Stimulated activated CD8-positive, alpha-beta memory T cell treated with anti-CD3 and anti-CD28 coated beads, Interleukin-15, amount 100 ng/mL, for 48 hours (primary cell): ENCODE results near the gene BCKDHB.
"Not testable (repeated sequence)": the region's sequence is repeated elsewhere in the genome, so short reads cannot be mapped to it uniquely, and the experiment has no call there.

Experiments
- DNase-seq, 2 donors: peaks; one replicate each; pipeline ENCODE4 v3.0.0-alpha.2; 2020; ENCODE audit warnings: low read depth in 2 of 2

The BCKDHB gene

DNA sequence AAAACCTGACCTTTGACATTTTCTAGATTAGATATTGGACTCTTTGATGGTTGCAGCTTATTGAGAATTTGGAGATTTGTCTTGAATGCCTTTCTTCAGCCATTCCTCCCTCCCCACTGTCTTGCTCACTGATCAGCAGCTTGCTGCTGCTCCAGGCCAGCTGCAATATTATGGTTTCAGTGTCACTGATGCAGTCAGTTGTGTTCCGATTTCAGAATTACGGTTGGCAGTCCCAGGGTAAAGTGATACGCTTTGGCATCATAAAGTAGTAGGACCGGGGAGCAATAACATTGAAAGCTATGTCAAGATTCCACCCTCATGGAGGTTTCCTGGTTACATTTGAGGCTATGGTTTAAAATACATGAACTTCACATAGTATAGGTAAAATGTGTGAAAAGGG, 152.6 kb downstream of the BCKDHB start:
- DNase-seq = no peak

DNA sequence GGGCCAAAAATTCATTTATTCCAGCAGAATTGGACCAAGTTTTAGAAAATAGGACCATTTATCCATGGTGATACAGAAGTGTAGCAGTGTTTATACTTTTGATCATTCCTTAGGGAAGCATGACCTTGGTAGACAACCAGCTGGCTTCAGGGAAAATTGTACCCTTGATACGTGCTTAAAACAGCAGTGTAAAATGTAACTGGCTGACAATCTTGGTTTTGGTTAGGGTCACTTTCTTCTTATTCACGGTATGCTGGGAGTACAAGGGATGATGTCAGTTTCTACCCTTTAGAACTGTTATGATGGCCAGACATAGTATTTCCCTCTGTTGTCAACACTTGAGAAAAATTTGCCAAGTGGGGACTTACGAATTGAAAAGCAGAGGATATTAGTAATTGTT, 157.1 kb downstream of the BCKDHB start:
- DNase-seq = no peak

DNA sequence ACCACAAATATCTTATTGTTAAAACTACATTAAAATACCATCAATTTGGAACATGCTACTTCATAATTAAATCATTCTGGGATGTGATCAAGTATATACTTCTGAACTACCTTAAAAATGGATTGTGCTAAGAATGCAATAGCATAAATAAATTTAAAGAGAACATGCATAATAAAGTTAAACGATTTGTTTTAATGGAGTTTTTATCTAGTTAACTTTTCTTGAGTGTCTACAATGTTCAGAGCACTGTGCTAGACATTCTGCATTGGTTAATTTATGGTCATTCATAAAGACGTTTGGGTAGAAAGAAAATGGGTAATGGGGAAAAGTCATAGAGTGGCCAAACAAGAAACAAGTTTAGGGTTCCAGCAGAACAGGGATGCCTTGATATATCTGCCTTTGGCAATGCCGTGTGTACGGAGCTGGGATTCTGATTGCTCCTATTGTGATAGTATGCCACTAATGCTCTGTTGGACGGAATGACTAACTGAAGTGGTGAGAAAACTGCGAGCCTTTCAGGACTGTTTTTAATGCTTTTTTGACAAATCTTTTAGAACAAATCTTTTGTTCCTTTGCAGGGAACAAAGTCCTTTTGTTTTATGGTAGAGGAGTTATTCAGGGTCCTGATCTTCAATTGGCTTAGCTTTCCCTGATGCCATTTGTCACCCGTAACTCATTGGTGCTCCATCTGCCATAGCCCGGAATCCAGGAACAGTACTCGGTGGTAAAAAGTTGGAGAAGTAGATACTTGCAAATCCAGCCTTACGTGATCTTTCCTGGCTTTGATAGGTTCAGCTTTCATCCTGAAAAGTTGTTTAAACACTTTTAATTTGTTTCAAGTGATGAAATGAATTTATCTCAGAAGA, 162.6 kb downstream of the BCKDHB start:
- no peak for DNase-seq

DNA sequence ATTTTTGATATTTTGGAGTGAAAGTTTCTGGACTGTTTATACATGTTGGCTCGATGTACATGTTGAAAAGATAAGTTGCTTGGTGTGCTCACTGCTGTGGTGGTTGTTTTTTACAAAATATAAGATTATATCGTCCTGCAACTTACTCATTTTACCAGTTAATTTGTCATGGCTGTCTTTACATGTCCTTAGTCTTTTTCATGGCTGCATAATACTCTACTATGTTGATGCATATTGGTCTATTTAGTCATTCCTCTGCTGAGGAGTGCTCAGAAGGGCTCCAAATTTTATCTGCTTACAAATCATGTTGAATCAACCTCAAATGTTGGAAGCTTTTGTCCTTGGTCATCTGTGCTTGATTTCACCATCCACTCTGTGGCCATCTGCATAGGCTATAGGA, 164.6 kb downstream of the BCKDHB start:
- DNase-seq = no peak

DNA sequence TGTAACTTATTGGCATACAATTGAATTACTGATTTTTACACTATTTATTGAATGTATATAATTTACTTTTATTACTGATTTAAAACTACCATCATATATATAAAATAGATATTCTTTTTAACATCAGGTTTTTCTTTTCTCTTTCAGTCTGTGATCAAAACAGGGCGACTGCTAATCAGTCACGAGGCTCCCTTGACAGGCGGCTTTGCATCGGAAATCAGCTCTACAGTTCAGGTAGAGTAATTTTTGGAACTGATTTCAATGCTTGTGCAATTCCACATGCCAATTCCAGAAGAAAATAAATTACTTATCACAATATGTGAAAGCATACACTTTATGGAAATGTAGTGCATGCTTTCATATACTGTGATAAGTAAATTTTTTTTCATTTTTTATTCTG, 166.5 kb downstream of the BCKDHB start:
- DNase-seq = no peak

DNA sequence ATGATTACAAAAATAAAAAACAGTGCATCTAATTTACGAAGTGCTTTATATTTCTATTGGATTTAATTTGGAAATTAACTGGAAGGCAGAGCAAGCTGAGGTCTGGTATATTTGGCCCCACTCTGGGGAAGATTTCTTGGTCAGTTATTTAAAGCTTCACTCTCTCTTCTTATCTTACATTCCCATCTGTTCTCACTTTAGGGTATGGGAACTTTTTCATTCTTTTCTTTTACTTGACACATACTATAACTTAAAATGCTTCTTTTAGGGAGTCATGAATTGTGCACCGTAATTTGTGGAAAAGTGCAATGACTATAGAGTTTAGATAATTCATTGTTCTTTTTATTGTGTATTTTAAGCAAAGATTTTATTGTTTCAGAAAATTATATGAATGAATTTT, 170.4 kb downstream of the BCKDHB start:
- DNase-seq = no peak

DNA sequence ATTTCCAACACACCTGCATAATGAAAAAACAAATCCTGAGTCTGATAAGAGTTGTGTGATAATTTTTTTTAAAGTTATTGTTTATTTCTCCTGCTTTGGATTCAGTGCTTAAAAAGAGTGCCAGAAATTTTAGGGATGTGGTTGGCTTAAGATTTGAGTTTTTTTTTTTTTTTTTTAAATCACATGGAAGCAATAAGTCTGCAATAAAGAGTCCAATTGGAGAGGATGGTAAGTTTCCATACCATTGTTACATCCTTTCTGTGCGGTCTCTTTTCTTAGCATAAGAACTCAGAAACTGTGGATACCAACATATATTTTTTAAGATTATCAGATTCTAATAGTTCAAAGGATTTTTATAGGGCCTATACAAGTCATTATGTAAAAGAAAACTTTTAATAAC, 171.0 kb downstream of the BCKDHB start:
- no peak for DNase-seq

DNA sequence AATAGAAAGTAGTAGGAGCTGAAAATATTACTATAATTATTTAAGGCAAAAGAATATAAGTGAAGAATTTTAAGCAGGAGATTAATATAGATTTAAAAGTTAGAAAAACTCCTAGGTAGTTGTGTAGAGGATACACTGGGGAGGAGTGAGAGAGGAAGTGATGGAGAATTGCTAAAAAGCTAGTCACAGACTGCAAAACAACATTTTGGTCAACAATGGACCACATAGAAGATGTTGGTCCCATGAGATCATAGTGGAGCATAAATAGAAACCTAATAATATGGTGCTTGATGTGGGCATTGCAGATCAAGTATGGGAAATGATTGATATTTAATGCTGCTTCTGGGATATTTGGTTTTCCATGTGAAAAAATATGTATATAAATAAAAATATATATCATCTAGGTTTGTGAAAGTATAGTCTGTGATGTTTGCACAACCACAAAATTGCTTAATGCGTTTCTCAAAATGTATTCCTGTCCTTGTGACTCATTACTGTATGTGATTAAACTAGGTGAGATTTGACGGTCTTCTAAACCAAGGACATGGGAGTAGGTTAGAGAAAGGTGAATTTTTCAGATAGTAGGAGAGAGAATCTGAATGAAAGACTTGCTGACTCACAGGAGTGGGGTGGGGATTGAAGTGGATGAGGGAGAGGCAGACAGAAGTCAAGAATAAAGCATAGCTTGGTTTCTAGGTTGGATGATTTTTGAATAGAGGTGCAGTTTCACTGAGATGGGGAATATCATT, 174.0 kb downstream of the BCKDHB start:
- no peak for DNase-seq

DNA sequence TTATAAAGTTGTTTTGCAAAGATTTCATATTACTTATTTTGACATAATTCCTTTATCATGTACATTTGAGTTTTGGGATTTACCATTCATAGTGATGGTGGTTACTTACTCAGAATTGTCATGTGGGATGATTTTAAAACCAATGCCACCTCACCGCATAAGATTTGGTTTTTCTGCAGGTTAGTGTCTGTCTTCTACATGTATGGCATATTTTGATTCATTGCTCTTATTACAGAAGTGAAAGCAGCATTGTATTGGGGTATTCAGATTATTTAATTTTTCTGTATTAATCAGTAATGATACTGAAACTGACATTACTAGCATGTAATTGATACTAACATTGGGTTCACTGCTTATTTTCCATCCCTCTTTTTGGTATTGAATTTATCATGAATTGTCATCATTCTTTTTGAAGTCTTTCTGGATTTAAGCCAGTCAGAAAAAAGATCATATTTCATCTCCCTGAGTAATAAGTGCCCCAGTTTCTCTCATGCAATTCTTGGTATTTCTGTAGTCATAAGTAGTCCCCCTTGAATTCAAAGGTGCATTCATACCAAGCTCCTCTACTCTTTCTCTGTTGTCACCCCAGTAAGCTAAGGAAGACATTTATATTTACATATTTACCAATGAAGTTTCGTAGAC, 176.6 kb downstream of the BCKDHB start:
- DNase-seq = no peak

DNA sequence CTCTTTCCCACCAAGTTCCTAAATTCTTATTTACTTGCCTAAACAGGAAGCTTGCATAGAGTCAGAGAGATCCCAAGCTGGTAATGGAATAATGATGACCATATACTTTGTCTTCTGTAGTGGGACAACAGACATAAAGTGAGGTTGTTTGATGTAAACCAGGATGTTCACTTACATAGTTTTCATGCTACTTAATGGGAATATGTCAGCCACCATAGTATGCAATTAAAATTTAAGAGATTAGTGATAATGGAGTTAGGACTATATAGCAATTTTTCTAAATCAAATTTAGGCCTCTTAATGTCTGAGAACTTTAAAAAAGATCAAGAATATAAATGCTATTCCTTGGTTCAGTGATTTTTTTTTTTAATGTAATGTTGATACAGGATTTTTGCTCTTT, 180.6 kb downstream of the BCKDHB start:
- no peak for DNase-seq

DNA sequence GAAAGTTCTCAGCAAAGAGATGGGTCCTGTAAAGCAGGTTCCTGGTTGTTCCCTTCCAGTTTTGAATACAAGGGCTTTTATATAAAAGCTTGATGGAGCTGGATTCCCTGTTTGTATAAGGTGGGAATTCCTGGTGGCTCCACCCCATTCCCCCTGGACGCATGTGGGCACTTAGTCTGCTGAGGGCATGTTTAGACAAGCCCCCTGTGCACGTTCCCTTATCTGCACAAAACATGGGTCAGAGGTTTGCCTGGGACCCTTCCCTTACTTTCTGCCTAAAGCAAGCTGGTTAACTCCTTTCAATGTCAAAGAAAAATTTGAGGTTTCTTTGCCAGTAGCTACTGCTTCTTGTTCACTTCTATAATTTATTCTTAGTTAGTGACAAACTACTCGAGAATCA, 181.1 kb downstream of the BCKDHB start:
- DNase-seq = no peak

DNA sequence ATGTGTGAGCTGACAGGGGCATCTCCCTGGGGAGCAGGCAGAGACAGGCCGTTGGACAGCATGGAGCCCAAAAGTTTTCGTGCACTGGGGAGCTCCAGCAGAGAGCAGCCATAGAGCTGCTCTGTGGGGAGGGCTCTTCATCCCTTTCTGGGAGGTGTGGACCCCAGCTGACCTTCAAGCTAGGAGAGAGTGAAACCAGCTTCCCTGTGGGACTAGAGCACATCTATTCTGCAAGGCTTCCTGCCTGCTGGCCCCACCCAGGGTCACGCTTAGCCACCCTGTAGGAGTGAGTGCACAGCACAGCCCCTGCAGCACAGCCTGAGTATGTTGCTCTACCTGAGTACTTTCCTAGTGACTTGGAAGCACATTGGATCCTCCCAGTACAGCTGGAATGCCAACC, 183.3 kb downstream of the BCKDHB start:
- no peak for DNase-seq

DNA sequence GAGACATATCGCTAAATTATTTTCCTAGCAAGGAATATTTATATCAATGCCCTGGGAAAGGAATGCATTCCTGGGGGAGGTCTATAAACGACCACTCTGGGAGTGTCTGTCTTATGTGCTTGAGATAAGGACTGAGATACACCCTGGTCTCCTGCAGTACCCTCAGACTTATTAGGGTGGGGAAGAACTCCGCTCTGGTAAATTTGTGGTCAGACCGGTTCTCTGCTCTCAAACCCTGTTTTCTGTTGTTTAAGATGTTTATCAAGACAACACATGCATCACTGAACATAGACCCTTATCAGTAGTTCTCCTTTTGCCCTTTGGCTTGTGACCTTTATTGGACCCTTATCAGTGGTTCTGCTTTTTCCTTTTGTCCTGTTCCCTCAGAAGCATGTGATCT, 188.1 kb downstream of the BCKDHB start:
- DNase-seq = not testable (repeated sequence)

DNA sequence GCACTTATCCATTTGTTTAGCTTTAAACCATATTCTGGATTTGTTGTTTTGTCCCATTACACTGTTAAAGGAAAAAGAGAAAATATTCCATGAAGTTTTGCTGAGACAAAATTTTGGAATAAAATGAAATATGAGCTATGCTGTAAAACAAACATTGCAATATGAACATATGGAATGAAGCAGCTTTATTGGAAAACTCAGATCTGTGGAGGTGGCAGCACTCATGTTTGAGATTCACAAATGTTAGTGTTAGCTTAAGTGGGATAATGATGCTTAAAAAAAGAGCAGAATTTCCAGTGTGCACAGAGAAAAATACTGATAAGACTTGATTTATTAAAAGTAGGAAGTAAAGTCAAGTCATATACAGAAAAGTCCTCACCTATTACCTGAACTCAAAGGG, 196.2 kb downstream of the BCKDHB start:
- DNase-seq = no peak

DNA sequence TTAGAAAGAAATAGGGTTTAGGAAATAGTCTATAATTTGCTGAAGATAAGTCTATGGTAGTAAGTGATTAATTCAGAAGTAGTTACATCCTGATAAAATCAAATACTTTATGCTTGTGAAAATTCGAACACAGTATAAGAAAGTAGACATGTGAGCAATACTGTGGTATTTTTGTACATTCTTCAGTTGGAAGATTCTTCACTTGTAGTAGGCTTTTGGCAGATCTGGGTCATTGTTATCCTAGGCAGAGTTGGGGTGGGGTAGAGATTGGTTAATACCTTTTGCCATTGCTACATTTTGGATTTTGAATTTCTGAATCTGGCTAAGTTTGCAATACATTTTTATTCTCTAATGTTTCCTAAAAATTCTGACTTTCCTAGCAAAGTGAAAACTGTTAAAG, 197.5 kb downstream of the BCKDHB start:
- DNase-seq = no peak

DNA sequence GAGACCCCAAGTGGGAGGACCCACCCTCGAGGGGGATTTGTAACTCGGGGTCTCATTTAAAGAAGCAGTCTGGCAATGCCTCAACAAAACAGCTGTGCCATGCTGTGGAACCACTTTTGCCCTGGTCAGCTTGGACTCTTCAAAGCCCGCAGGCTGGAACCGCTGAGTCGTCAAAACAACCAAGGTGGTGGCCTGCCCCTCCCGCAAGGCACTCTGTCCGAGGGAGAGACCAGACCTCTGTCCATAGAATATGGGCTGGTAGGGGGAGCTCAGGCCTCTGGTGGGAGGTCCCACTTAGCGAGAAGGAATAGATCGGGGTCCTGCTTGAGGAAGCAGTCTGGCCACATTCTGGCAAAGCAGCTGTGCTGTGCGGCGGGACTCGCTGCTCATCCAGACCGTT, 208.1 kb downstream of the BCKDHB start:
- DNase-seq = no peak

DNA sequence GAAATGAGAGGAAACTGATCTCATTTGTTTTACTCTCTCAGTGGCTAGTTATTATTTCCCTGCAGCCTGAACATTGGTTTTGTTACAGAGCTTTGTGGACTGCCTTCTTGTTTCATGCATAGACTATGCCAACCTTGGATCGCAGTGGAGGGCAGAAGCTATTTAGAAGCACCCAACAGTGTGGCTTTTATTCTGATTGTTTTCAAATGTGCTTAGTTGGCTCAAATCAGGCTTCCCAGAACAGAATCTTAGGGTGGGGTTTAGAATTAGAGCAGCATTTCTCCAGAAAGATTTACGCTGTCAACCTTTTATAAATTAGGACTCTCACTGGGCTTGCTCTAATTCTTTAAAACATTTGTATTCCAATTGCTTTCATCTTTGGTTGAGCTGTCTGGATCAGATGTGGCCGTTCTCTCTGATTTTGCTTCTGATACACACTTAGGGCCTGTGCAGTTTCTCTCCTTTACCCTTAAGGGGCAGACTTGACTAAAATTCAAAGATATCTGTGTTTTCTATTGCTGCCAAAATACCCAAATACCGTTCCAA, 210.3 kb downstream of the BCKDHB start:
- DNase-seq = no peak

DNA sequence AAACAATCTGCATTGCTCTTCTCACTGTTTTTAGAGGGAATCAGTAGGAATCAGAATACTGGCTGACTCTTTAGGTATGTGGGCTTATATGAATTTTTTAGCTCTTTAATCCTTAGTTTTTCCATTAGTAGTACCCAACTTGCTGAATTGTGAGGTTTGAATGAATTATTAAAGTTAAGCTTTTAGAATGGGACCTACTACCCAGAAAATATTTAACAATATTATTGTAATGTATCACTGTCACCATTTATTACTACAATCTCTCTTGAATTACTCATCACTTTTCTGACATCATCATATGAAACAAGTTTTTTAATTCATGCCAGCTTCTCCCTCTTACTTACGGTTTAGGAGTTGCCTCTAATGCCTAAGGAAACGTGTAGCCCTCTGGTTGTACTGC, 212.7 kb downstream of the BCKDHB start:
- no peak for DNase-seq

DNA sequence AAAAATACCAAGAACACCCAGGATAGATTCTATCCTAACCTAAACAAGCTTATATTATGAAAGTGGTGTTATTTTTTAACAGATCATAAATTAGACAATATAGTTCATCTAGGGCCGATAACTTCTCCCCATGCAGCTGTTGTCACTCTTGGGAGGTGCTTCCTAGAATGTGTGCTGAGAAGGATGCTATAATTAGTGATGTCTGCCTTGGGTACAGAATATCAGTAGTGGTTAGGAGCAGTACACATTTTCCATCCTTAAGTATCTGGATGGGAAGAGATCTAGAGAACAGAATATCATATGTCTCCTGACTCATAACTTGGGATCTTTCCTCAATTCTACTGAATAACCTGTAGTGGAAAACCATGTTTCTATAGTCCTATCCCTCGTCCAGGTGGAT, 214.5 kb downstream of the BCKDHB start:
- DNase-seq = no peak

DNA sequence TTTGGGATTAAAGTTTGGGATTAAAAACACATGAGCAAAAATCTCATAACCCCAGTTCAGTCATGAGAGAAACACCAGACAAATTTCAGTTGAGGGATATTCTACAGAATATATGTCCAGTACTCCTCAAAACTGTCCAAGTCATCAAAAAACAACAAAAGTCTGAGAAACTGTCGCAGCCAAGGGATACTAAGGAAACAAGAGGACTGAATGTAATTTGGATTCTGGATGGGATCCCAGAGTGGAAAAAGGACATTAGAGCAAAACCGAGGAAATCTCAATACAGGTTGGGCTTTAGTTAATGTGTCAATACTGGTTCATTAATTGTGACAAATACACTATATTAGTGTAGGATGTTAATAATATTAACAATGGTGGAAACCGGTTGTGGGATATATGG, 219.3 kb downstream of the BCKDHB start:
- no peak for DNase-seq

DNA sequence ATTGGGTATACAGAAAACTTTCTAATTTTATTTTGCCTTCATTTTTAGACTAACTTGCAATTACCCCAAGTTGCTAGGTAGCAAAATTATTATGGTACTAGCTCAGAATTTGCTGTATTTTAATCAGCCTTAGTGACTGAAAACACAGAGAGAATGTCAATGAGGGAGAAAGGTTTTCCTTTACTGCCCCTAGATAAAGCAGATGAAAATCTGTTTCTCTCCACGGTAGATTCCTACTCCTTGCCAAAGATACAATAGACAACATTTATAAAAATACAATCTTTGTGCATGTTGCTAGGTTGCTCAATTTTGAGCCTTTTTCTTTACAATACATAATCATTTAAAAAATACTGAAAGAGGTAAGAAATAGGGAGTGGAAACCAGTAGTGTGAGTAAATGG, 222.2 kb downstream of the BCKDHB start:
- no peak for DNase-seq

DNA sequence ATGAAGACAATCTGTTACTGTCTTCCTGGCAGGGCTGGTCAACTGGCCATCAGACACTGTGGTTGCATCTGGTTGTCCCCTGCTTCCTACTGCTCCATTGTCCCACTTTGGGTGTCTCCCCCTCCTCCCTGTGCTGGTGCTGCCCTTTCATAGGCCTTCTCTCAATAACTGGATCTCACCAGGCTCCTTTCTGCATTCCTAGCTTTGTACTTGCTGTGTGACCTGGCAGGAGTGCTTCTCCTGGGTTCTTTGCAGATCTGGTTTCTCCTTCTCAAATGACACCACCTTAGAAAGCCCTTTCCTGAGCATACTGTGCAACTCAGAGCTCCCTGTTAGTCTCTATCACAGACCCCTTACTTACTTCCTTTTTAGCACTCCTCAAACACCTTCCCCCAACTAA, 223.0 kb downstream of the BCKDHB start:
- no peak for DNase-seq

DNA sequence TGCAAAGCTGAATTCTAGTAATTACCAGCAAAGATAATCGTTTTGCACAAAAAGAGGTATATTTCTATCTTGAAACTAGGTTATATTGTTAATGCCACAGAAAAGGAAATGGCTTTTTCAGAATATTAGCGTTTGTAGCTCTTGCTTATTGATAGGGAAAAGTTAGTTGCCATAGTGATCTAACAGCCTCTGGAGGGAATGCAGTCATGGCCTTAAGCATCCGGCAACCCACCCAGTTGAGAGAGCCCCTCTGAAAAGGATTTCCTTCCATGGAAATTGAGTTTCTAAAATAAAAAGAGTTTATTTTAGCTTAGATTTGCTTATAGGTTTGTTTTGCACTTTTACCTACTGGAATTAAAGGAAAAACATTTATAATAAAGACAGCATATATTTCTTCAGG, 224.5 kb downstream of the BCKDHB start:
- DNase-seq = no peak
